ENCODE measurements around the gene NMT1. TPM values are rescaled to one million over a fixed set of nuclear protein-coding genes. Genes with fewer than 3 reads are reported as not detected.

The NMT1 gene
- total RNA-seq, 1 donor from 2014 or later, result 101 TPM

GRCh38 chr17:45090711-45091110 lies 29.6 kb downstream of the NMT1 start:
- Histone ChIP-seq H3K9ac (no peak overlapping the region), H2AFZ (replicated peaks) (no peak overlapping the region), H3K4me2 (no peak overlapping the region), H3K4me1 (no peaks in the 10 kb centered on the region), H3K27me3 (no peaks in the 10 kb centered on the region), H3K27ac (no peak overlapping the region), H3K4me3 (no peak overlapping the region), H3K79me2 (ENCODE audit: low read depth) (no peaks in the 10 kb centered on the region), H3F3A (ENCODE audit: low read depth) (no peaks in the 10 kb centered on the region), H3K9me3 (ENCODE audit: low read depth) (no peaks in the 10 kb centered on the region), H3K36me3 (no peaks in the 10 kb centered on the region), H4K20me1 (ENCODE audit: low read depth) (peaks cover 3% of the 10 kb centered on the region)
- Mint-ChIP-seq H3K27ac (peak overlapping the region; percentile 72), H3K36me3 (peaks cover 34% of the 10 kb centered on the region), H3K9me3 (no peaks in the 10 kb centered on the region), H3K27me3 (ENCODE audit: insufficient read depth, low read depth) (peaks cover 6% of the 10 kb centered on the region), H3K4me1 (peaks cover 3% of the 10 kb centered on the region), H3K4me3 (no peak overlapping the region)
- DNase-seq (ENCODE audit: low spot score), result no peak
- TF ChIP-seq, protein P1, sequence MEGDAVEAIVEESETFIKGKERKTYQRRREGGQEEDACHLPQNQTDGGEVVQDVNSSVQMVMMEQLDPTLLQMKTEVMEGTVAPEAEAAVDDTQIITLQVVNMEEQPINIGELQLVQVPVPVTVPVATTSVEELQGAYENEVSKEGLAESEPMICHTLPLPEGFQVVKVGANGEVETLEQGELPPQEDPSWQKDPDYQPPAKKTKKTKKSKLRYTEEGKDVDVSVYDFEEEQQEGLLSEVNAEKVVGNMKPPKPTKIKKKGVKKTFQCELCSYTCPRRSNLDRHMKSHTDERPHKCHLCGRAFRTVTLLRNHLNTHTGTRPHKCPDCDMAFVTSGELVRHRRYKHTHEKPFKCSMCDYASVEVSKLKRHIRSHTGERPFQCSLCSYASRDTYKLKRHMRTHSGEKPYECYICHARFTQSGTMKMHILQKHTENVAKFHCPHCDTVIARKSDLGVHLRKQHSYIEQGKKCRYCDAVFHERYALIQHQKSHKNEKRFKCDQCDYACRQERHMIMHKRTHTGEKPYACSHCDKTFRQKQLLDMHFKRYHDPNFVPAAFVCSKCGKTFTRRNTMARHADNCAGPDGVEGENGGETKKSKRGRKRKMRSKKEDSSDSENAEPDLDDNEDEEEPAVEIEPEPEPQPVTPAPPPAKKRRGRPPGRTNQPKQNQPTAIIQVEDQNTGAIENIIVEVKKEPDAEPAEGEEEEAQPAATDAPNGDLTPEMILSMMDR (IDR thresholded peaks at IDR 0.05), result no peak
- no peak for TF ChIP-seq EZH2 (IDR thresholded peaks at IDR 0.05)

DNA sequence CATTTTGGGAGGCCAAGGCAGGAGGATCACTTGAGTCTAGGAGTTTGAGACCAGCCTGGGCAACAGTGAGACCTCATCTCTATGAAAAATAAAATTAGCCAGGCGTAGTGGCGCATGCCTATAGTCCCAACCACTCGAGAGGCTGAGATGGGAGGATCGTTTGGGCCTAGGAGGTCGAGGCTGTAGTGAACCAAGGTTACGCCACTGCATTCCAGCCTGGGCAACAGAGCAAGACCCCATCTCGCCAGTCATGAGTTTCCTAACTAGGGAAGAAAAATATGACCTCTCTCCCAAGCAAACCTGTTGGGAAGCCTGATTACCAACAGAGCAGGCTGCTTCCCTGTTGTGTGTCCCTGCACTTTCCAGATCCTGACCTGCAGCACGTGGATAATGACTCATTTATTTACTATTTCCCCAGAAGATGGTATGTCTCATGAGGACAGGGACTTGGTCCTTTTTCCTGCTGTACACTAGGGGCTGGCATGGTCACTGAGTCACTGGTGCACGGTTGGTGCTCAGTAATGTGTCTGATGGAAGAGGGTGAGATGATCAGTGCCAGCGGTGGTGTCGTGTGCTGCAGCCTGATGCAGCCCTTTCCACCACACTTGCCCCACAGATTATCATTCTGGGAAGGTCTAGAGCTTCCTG lies 30.8 kb downstream of the NMT1 start:
- H3K4me2 ChIP-seq, result no peak overlapping the region
- Mint-ChIP-seq H3K4me1 (peaks cover 3% of the 10 kb centered on the region), H3K9me3 (no peaks in the 10 kb centered on the region), H3K36me3 (peaks cover 39% of the 10 kb centered on the region), H3K27ac (no peak overlapping the region), H3K4me3 (no peak overlapping the region), H3K27me3 (ENCODE audit: insufficient read depth, low read depth) (peaks cover 8% of the 10 kb centered on the region)
- H3K27me3 ChIP-seq, result no peaks in the 10 kb centered on the region
- no peaks in the 10 kb centered on the region for H3F3A ChIP-seq (ENCODE audit: low read depth)
- peaks cover 10% of the 10 kb centered on the region for H4K20me1 ChIP-seq (ENCODE audit: low read depth)
- H3K79me2 ChIP-seq (ENCODE audit: low read depth), result no peaks in the 10 kb centered on the region
- DNase-seq (ENCODE audit: low spot score), result no peak
- no peak overlapping the region for H3K9ac ChIP-seq
- no peaks in the 10 kb centered on the region for H3K9me3 ChIP-seq (ENCODE audit: low read depth)
- TF ChIP-seq EZH2 (IDR thresholded peaks at IDR 0.05) (no peak), EZH2phosphoT487 (IDR thresholded peaks at IDR 0.05) (no peak)
- TF ChIP-seq, protein P1 (IDR thresholded peaks at IDR 0.05), result no peak
- H3K36me3 ChIP-seq, result peaks cover 3% of the 10 kb centered on the region
- no peak overlapping the region for H3K4me3 ChIP-seq
- no peaks in the 10 kb centered on the region for H3K4me1 ChIP-seq
- H2AFZ ChIP-seq (replicated peaks), result no peak overlapping the region
- no peak overlapping the region for H3K27ac ChIP-seq

GRCh38 chr17:45092911-45093430 lies 31.9 kb downstream of the NMT1 start:
- Histone ChIP-seq H3K36me3 (peaks cover 3% of the 10 kb centered on the region), H3K9ac (no peak overlapping the region), H3K4me2 (no peak overlapping the region), H3K27ac (no peak overlapping the region), H3K27me3 (no peaks in the 10 kb centered on the region), H4K20me1 (ENCODE audit: low read depth) (peaks cover 10% of the 10 kb centered on the region), H3K4me3 (no peak overlapping the region), H3K4me1 (no peaks in the 10 kb centered on the region), H3F3A (ENCODE audit: low read depth) (peaks cover 1% of the 10 kb centered on the region), H3K9me3 (ENCODE audit: low read depth) (no peaks in the 10 kb centered on the region), H3K79me2 (ENCODE audit: low read depth) (no peaks in the 10 kb centered on the region), H2AFZ (replicated peaks) (no peak overlapping the region)
- TF ChIP-seq EZH2phosphoT487 (IDR thresholded peaks at IDR 0.05), result no peak
- TF ChIP-seq EZH2 (IDR thresholded peaks at IDR 0.05), result no peak
- TF ChIP-seq, protein P1 (IDR thresholded peaks at IDR 0.05), result no peak
- Mint-ChIP-seq H3K27me3 (ENCODE audit: insufficient read depth, low read depth) (peaks cover 5% of the 10 kb centered on the region), H3K9me3 (no peaks in the 10 kb centered on the region), H3K36me3 (peaks cover 40% of the 10 kb centered on the region), H3K4me1 (peaks cover 3% of the 10 kb centered on the region), H3K27ac (no peak overlapping the region), H3K4me3 (no peak overlapping the region)
- no peak for DNase-seq (ENCODE audit: low spot score)

All from neural progenitor cell (in vitro differentiated cells).